SH-SY5Y (cell line): ENCODE data around the gene DIAPH3.

Source experiments
- GATA2 ChIP-seq: IDR thresholded peaks from 2 replicates; pipeline ENCODE4 v1.6.1; 2011; ENCODE audit warnings: mild to moderate bottlenecking, low read depth, low read length
- GATA3 ChIP-seq: IDR thresholded peaks from 2 replicates; pipeline ENCODE4 v1.6.1; 2011; ENCODE audit warnings: low read depth, mild to moderate bottlenecking, low read length, moderate library complexity

- TF ChIP-seq GATA2 (no peak), GATA3 (no peak)
Observed at GRCh38 chr13:59643906-59644626, 519.7 kb downstream of the DIAPH3 start.
